ENCODE data around the gene CAMKMT.
"Not testable (repeated sequence)": the region's sequence is repeated elsewhere in the genome, so short reads cannot be mapped to it uniquely, and the experiment has no call there.

The CAMKMT gene

GRCh38 chr2:44559108-44559507, 197.4 kb downstream of the CAMKMT start:
- no peak for DNase-seq

GRCh38 chr2:44560352-44560751, 198.6 kb downstream of the CAMKMT start:
- no peak for DNase-seq

DNA sequence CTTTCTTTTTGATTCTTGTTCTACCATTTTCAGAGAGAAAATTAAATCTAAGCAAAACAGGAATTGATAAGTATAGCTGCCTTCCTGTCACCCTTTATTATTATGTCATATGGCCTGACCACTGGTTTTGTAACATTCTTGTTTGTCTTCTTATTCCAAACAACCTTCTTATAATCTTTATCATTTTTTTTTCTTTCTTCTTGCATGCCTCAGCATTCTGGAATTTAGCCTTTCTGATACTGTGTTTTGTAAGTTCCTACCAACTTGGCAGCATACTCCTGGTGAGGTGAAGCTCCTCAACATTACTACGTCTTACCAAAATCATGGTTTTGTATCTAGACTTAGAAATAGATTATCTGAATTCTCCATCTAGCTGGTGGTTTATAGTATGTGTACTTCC, 199.2 kb downstream of the CAMKMT start:
- no peak for DNase-seq

GRCh38 chr2:44562737-44563136, 201.0 kb downstream of the CAMKMT start:
- no peak for DNase-seq

- DNase-seq = no peak
These were observed 203.0 kb downstream of the CAMKMT start for GRCh38 chr2:44564752-44565151.

- DNase-seq = no peak
These were observed 204.3 kb downstream of the CAMKMT start for GRCh38 chr2:44566059-44566458.

GRCh38 chr2:44569491-44569890, 207.7 kb downstream of the CAMKMT start:
- DNase-seq = no peak

GRCh38 chr2:44570271-44570670, 208.5 kb downstream of the CAMKMT start:
- DNase-seq = no peak

- no peak for DNase-seq
These were observed 209.0 kb downstream of the CAMKMT start for GRCh38 chr2:44570777-44571176.

- no peak for DNase-seq
These were observed 210.6 kb downstream of the CAMKMT start for GRCh38 chr2:44572196-44572900.

- no peak for DNase-seq
These were observed 212.2 kb downstream of the CAMKMT start for GRCh38 chr2:44573996-44574395.

DNA sequence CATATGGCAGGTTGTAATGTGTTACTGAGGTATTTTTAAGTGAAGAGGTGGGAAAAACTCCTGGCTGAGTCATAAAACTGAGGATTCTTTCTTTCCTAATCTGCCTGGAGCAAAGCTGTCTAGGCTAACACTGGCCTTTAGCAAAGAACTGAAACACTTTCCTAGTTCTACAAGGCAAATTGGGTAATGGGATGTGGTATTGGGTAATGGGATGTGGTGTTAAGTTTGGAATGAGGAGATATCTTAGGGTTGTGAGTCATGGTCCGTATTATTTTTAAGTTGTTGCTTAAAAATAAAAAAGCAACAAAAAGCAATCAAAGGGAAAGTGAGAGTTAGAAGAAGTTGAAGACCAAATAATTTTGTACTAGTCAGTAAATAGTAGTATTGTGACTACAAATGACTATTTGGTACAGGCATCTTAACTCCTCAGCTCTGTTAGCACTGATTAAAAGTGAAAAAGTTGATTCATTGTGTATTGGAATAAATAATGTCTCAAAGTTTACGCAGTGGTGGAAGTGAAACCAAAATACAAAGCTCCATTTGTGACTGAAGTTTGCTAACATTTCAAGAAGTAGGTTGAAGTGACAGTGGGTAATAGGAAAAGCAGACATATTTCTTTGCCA, 216.8 kb downstream of the CAMKMT start:
- DNase-seq = no peak

- DNase-seq = no peak
These were observed 217.5 kb downstream of the CAMKMT start for GRCh38 chr2:44579115-44579836.

- DNase-seq = no peak
These were observed 218.1 kb downstream of the CAMKMT start for GRCh38 chr2:44579837-44580230.

- no peak for DNase-seq
These were observed 219.2 kb downstream of the CAMKMT start for GRCh38 chr2:44580875-44581515.

DNA sequence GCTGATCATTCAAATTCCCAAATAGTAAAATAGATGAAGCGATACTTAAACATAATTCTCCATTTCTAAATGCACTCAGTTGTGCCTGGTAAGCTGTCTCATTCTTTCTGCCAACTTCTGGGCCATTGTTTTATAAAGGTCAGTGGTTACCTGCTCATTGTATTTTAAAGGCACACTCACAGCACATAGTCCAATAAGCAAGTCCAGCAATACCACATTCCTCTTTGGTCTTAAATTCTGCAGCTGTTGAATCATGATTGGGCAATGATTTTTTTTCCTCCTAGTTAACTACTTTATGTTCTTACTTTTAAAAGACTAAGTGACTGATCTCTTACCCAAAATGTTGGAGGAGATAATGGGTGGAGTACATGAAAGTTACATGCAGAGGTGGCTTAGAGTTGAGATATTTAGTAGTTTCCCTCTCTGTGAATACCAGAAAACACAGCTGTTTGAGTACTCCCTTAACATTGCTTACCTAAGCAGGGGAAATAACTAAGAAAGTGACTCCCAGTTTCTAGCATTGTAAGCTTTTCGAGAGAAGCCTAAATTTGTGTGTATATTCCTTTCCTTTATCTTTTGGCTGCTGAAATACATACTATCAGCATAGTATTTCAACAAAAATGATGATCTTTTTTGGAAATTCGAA, 220.7 kb downstream of the CAMKMT start:
- no peak for DNase-seq

DNA sequence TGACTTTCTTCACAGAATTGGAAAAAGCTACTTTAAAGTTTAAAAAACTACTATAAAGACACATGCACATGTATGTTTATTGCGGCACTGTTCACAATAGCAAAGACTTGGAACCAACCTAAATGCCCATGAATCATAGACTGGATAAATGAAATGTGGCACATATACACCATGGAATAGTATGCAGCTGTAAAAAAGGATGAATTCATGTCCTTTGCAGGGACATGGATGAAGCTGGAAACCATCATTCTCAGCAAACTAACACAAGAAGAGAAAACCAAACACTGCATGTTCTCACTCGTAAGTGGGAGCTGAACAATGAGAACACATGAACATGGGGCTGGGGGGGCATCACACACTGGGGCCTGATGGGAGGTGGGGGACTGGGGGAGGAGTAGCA, 233.9 kb downstream of the CAMKMT start:
- DNase-seq = not testable (repeated sequence)

DNA sequence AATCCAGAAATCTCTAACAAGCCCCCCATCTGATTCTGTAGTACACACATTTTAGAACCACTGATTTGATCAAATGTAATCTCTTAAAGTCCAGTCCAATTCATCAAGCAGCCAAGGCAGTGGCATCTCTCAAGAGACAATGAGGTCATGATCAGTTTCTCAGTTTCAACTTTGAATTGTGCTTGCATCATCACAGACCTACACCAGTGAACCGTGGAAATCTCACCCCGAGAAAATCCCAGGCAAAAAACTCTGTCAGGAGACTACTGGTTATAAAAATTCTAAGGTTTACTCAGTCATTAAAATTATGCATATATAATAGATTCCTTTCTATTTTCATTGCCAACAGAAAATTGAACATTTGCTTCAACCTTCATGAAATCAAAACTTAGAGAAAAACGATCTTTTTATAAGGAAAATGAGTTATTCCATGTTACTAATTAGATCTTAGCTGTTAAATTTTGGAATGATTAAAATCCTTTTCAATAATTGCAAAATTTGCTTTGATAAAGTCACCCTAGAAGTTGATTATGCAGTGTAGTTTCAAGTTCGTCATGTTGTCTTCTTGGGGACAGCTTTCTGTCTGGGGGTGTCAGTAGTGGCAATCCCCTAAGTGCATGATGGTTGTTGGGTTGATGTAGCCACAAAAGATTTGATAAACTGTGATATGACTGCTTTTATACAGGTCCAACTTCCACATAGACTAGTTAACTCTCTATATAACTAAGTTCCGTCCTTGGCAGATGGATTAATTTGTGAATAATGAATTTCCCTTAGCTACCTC, 235.0 kb downstream of the CAMKMT start:
- no peak for DNase-seq

- no peak for DNase-seq
These were observed 236.8 kb downstream of the CAMKMT start for GRCh38 chr2:44598330-44599119.

DNA sequence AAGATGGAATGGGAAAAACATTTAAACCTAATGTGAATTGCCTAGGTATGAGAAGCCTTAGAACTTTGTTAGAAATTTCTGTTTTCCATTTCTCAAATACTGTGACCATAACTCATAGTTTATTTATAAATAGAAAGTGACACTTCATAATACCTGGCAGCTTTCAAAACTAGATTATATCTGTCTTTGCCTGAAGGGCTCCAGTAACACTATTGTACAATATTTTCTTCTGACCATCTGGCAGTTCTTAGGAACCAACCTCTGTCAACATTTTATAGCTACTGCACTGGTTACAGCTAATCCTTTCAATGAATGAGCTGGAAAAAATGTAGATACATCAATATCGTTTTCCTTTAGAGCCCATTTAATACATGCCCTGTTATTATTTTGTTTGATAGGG, 237.4 kb downstream of the CAMKMT start:
- DNase-seq = no peak

GRCh38 chr2:44602446-44602845, 240.7 kb downstream of the CAMKMT start:
- no peak for DNase-seq
